NCI-H2029 treated with DMSO at 0.1 percent for 48 hours (cell line): ENCODE results near the gene WNT3A.
"Not testable (repeated sequence)": the region's sequence is repeated elsewhere in the genome, so short reads cannot be mapped to it uniquely, and the experiment has no call there.

ENCODE experiments used
- DNase-seq: peaks from one replicate; lab custom pipeline; 2025; lab: John Stamatoyannopoulos, UW

Gene WNT3A

DNA sequence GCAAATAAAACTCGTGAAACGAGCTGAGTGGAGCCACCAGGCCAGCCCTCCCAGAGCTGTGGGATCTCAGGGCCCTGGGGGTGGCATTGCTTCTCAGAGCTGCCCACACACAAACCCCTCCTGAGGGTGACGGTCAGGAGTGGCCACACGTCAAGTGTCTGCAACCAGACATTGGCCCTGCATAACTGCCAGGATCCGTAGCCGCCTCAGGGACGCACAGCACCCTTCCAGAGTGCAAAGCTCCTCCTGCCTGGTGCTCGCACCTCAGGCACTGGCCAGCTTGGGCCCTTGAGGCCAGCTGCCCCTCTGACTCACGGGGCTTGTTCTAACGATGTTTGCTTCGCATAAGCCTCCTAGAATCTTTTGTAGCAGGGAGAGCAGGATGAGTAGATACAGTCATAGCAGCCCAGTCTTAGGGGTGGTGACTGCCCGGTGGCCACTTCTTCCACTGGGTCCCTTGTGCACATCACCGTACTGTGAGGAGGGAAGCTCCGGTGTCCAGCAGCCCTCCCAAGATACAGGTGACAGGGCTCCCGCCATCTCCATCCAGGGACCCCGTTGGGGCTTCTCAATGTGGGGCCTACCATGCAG, 5.0 kb downstream of the WNT3A start:
- no peak for DNase-seq

DNA sequence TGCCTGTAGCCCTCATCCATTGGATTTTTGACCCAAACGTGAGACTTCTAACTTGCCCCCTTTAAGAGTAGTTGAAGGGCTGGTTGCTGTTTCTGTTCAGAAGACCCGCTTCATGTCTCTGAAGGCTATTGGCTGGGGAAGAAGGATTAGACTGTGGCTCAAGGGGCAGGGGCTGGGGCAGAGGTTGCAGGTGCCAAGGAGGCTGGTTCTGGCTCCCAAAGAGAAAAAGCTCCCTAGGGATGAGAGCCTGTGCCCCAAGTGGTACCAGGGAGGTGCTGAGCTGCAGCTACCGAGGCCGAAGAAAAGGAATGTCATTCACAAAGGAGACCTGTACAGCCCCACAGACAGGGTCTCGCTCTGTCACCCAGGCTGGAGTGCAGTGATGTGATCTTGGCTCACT, 5.8 kb downstream of the WNT3A start:
- DNase-seq: no peak

DNA sequence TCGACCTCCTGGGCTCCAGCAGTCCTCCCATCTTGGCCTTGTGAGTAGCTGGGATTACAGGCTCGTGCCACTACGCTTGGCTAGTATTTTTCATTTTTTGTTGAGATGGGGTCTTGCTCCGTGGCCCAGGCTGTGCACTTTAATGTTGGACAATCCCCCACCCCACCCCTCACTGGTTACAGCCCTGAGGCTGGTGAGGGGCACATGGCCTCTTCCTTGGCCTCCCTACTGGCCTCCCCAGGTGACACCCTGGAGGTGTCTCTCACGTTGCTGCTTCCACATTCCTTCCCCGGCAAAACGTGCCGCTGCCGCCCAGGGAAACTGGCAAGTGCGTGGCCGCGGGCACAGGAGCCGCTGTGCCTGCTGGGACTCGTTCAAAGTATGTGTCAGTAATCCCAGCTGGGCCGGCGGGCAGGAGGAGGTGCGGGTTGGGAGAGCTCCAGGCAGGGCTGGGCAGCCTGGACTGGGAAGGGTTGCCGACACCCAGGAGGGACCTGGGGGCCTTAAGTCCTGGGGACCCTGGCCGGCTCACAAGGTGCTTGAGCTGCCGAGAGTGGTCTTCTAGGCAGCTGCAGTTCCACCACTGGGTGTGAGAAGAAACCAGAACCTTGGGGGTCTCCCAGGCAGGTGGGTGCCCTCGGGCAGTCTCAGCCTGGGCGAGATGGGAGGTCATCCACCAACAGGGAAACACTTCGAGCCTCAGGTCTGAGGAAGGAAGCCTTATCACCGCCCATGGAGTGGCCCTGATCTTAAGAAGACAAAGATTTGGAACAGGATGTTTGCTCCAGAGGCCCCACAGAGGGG, 6.5 kb downstream of the WNT3A start:
- no peak for DNase-seq

DNA sequence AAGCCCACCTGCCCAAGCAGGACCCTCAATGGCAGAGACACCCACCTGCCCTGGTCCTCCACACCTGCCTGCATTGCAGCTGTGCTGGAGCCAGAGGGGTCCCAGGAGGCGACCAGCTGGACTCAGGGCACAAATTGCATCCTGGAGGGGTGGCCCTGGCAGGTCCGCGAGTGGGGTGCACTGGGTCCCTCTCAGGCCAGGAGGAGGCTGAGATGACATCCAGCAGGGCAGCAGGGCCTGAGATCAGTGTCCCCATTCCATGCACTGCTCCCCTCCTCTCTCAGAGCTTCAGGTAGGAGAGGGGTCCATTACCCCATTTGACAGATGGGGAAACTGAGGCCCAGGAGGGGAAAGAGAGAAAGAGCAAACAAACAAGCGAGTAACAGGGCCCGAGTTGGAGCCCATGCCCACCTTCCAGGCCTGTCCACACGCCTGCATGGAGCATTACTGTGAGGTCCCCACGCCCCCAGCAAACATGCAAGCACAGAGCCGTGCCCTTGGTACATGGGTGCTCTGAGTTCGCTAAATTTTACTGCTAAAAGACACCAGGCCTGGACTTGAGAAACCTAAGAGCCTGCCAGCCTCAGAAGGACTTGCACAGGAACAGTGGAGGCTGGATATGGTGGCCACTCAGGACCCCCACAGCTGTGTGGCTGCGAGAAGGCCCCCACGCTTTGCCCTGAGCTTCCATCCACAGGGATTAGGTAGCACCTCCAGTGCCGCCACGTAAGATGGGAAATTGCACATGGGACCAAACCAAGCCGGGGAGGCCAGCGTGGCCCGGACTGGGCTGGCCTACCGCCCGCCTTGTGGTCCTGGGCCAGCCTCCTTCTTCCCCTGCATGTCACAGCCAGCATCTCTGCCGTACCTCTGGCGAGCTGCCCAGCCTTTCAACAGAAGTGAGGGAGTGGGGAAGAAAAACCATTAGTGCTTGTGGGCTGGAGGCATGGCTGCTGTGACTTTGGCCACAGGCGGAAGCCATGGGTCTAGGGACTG, 7.4 kb downstream of the WNT3A start:
- DNase-seq: no peak

DNA sequence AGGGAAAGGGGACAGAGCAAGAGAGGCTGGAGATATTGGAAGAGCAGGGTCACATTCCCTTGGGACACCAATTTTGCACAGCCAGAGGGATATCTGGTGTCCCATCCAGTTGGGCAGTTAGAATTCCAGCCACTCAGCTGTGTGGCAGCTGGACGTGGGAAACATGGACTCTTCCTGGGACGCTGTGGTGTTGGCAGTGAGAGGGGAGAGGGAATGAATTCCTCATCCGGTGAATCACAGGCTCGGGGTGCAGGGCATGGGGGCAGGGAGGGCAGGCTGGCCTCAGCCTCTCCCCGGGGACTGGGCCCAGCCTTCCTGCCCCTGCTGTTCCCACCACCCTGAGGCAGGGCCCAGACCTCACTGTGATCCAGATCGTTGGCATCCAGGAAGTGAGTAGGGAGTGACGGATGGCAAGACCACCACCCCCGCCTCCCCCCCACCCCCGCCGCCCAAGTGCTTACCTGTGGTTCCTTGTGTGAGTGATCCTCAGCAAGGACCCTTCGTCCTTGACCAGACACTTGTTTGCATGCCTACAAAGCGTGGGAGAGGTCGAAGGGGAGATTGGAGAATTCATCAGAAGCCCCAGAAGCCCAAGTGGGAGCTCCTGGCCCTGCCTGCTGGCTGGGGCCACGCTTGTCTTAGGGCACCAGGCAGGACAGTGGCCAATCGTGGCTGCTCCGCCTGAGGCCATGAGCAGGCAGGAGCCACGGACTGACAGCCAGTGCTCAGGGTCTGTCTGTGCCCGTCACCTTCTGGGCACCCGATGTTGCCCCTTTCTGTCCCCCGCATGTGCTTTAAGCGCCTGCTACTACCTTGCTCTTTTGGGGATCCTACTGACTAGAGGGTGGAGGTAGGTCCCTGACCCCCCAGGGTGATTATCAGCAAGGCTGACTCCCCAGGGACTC, 8.7 kb downstream of the WNT3A start:
- DNase-seq: no peak

DNA sequence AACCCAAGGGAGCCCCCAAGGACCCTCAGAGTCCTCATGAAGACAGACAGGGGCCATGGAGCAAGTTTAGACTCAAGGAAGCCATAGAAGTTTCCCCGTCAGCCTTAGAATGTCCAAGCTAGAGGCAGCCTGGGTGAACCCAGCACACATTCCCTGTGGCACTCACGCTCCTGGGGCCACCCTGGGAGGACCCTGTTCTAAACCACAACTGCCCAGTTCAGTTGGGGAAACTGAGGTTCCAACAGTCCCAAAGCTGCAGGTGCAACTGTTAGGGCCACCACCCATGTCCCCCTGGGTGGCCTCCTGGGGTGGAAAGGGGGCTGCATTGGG, 9.3 kb downstream of the WNT3A start:
- no peak for DNase-seq

DNA sequence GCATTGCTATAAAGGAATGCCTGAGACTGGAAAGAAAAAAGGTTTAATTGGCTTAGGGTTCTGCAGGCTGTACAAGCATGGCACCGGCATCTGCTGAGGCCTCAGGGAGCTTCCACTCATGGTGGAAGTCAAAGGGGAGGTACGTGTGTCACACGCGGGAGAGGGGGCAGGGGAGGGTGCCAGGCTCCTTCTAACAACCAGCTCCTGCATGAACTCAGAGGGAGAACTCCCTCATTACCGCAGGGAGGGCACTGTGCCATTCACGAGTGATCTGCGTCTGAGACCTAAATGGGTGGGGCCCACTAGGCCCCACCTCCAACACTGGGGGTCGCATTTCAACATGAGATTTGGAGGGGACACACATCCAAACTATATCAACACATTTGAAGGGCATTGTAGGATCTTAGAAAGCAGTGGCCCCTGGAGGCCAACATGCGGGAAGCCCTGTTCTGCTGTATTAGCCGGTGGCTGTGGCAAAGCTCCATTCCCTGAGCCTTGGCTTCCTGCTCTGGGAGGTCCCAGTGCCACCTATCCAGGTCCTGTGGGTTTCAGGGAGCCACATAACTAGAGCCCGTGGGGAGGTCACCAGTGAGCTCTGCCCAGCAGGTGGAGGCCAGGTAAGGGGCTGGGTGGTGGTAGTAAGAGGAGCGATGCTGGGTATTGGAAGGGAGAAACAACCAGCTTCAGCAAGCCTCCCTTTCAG, 10.0 kb downstream of the WNT3A start:
- DNase-seq: no peak

DNA sequence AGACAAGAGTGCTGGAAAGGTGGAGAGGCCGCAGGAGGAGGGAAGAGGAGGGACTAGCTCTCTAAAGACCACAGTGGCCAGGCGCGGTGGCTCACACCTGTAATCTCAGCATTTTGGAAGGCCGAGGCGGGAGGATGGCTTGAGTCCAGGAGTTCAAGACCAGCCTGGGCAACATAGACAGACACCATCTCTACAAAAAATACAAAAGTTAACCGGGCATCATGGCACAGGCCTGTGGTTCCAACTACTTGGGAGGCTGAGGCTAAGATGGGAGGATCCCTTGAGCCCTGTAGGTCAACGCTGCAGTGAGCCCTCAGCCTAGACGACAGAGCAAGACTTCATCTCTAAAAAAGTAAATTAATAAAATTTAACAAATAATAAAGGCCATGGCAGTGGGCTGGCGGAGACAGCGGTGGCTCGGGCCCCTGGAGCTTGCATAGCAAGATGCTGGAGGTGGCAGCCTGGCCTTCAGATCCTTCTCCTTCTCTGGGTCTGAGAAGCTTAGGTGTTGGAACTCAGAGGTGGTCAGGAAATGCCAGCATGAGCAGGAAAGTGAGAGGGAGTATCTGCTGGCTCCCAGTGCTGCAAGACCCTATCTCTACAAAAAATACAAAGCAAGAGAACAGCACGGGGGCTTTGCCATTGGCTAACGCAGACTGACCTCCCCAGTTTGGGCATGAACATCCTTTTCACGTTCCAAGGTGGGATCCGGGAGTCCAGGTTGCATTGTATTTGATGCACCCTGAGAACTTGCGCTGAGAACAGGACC, 10.7 kb downstream of the WNT3A start:
- DNase-seq: no peak

DNA sequence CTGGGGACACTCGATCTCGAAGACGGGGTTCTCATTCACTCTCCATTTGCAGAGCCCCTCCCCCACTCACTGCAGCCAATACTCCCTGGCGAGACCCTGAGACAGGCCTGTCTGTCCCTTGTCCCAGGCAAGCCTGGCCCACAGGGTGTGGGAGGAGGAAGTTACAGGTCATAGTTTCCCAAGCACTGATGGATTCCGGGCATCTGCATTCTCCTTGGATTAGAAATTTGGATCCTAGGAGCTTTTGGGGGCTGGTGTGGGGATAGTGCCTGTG, 11.3 kb downstream of the WNT3A start:
- no peak for DNase-seq

DNA sequence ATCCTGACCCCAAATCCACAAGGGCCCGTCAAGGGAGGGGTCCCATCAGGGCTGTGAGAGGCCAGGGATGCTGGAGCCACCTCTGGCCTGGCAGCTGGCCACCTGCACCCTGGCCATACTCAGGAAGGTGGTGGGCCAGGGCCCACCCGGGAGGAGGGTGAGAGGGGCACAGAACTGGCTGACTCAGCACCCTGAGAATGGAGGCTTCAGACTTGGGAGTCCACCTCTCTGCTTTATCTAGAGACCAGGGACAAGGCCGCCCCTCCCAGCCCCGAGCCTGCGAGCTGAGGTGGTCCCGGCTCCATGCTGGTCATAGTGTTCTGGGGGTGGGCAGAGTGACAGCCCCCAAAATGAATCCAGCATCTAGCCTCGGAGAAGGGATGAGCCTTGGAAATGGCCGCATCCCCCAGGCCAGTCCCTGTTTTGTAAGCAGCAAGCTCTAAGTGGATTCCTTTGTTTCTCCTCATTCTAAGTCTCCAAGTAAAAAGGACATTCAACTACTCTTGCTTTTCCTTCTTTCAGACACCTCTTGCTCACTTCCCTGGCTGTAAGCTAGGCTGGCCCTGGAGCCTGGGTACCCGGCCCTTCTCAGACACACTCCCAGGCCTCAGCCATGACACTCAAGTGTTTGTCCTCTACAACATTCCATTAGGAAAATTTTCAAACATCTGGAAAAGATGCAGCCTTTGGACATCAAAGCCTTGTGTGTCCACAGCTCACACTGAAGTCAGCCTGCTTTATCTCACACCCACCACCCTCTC, 12.3 kb downstream of the WNT3A start:
- no peak for DNase-seq

DNA sequence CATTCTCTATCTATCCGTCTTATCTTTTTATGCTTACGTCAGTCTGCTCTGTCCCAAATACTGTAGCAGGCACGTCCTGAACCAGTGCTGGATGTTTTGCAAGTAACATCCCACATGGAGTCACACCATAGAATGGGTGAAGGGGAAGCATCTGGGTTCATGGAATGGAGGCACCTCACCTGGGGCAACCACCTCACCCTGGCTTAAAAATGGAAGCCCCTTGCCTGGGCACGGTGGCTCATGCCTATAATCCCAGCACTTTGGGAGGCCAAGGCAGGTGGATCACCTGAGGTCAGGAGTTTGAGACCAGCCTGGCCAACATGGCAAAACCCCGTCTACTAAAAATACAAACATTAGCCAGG, 12.9 kb downstream of the WNT3A start:
- not testable (repeated sequence) for DNase-seq

DNA sequence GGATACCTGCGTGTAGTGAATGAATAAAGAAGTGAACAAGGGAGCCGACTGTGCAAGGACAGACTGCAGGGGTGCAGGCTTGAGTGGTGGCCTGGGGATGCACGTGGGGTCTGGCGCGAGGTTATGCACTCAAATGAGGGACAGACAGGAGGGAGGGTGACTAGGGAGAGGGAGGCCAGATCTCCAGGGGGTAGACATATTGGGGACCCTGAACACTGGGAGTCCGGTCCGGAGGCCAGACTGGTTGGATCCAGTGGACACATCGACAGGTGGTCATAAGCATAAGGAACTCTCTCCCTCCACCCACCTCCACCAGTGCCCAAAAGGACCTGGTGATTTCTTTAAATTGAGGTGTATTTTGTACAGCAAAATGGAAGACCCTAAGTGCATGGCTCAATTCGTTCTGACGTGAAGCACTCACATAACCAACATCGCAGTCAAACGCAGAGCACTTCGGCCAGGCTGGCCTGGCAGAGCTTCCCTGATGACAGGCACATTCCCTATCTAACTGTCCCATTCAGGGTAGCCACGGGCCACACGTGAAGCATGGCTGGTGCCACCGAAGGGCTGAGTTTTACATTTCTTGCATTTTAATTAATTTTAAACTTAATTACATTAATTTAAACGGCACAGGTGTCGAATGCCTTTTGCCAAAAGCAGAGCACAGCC, 14.0 kb downstream of the WNT3A start:
- DNase-seq: no peak

DNA sequence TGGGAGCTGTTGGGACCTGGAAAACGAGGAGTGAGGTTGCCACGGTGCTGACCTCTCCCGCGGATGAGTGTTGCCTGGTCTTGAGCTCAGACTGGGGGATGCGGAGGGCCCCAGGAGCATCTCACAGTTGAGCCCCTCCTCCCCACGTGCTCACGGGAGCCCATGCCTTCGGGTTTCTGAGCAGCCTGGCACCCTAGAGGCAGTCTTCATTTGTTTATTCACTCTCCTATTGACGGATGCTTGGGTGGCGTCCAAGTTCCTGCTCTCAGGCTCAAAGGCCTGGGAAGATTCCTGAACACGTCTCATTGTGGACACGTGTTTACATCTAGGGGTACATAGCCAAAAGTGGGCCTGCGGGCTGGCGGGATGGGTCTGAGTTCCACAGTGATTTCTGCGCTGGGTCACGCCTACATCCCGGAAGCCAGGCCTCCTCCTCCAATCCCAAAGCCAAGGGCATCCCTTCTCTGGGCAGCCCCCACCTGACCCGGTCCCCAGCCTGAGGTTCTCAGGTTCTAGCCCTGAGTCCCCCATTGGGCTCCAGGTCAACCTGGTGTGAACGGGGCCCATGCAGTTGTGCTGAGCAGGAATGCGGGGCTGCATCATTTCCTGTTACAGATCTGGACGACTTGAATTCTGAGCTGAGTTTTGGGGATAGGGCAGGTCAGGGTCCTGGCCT, 14.7 kb downstream of the WNT3A start:
- DNase-seq: no peak

DNA sequence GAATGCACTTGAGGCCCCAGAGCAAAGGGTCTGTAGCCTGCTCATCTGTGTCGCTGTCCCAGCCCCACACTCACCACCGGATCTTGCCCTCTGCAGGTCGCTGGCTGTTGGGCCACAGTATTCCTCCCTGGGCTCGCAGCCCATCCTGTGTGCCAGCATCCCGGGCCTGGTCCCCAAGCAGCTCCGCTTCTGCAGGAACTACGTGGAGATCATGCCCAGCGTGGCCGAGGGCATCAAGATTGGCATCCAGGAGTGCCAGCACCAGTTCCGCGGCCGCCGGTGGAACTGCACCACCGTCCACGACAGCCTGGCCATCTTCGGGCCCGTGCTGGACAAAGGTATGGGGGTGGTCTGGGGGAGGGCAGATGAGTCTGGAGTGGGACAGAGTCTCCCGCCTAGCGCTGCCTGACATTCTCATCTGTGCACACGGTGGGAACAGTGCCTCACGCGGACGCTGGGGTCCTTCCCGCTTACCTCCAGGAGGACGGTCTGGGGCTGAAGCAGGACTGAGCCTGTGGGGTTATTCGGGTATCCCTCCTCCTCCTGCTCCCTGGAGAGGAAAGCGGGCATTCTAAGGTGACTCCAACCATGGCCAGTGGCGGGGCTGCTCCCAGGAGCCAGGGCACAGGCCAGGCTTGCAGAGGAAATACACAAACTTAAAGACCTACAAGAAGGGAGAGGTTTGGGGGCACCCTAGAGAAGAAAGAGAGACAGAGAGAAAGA, 15.9 kb downstream of the WNT3A start:
- DNase-seq: no peak

DNA sequence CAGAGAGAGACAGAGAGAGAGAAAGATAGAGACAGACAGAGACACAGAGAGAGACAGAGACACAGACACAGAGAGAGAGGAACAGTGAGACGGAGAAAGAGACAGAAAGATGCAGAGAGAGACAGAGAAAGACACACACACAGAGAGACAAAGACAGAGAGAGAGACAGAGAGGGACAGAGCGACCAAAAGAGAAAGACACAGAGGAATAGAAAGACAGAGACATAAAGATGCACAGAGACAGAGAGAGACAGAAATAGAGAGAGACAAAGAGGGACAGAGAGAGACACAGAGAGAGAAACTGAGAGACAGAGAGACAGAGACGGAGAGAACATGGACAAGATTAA, 16.5 kb downstream of the WNT3A start:
- DNase-seq: no peak

DNA sequence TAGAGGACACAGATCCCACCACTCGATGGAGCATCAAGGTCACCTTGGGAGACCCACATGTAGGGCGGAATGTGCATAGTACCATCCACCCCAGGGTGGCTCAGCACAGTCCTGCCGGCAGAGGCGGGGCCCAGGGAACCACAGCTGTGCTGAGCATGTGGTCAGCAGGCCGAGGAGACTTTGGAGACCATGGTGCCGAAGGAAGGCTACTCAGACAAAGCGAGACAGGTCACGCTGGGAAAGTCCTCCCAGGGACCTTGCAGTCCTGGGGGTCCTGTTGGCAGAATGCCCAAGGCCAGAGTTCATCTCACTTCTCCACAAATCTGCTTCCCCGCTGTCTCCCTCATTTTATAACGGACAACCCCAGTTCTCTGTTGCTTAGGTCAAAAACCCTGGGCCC, 22.5 kb downstream of the WNT3A start:
- no peak for DNase-seq

DNA sequence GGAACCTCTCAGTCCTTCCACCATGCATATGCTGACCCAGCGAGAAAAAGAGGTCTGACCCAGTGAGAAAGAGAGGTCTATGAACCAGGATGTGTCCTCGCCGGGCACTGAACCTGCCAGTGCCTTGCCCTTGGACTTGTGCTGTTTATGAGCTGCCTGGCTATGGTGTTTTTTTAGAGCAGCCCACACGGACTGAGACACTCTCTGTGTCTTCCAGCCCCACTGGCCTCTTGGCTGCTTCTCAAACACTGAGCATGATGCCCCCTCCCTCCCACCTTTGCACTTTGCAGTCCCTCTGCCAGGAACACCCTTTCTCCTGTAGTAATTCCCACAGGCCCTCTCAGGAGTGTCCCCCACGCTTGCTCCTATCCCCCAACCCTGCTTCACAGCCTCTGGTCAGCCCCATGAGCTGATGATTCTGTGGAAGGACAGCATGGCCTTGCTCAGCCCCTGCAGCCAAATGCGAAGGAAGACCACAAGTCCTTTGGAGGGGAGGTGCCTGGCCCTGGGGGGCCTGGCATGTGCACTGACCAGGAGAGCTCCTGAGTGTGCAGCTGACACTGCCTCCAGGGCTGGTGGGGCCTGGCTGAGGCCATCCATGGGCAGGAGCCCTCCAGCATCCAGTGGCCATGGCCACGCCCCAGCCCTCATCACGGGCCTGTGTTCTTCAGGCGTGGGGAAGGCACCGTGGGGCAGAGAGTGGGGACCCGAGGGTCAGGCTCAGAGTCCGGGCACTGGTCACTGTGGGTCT, 23.8 kb downstream of the WNT3A start:
- no peak for DNase-seq
